Neural progenitor cell (in vitro differentiated cells): ENCODE measurements around the gene PPP1R37.

Experiments used
- CTCF ChIP-seq: fragments of 200-600 bp; sonication (generic); IDR thresholded peaks from 2 replicates; pipeline ENCODE4 v1.5.1; 2017; ENCODE audit warnings: antibody characterized with exemption, mild to moderate bottlenecking
- EZH2 ChIP-seq: fragments of 200-600 bp; sonication (generic); IDR thresholded peaks from 2 replicates; pipeline ENCODE4 v1.6.1; 2017; ENCODE audit warnings: antibody characterized with exemption, mild to moderate bottlenecking, moderate library complexity

GRCh38 chr19:45195764-45196163, 102.8 kb downstream of the PPP1R37 start:
- TF ChIP-seq CTCF, result no peak
- no peak for TF ChIP-seq EZH2
